ENCODE results near the gene MYO6. TPM values are rescaled to one million over a fixed set of nuclear protein-coding genes. Genes with fewer than 3 reads are reported as not detected.

MYO6 gene
- total and polyA plus RNA-seq, 12 donors, result 11.1 to 27.1 (median 16.2) TPM

- no peak for DNase-seq
- Histone ChIP-seq H3K27me3 (no peaks in the 10 kb centered on the region), H3K4me3 (no peak overlapping the region), H3K9me3 (replicated peaks in 1 of 3) (no peaks in the 10 kb centered on the region), H3K36me3 (replicated peaks in 1 of 2) (no peaks in the 10 kb centered on the region), H3K27ac (no peak overlapping the region), H3K4me1 (replicated peaks in 1 of 2) (peaks cover 0 to 5% of the 10 kb centered on the region in 2 donors)
- intact Hi-C loops (cut with DNase I), result no loop called here
- 72 to 83% (median 77%) methylated on average over 2 of the region's 2 CpGs for WGBS, 4 donors
- TF ChIP-seq CTCF (IDR thresholded peaks at IDR 0.05) (no peak), POLR2A (IDR thresholded peaks at IDR 0.05) (no peak)
Observed at GRCh38 chr6:75776461-75776860, 27.4 kb downstream of the MYO6 start.

- Histone ChIP-seq H3K4me1 (replicated peaks in 1 of 2) (peaks cover 0 to 13% of the 10 kb centered on the region in 2 donors), H3K27ac (no peak overlapping the region), H3K36me3 (replicated peaks in 1 of 2) (no peaks in the 10 kb centered on the region), H3K9me3 (replicated peaks in 1 of 3) (no peaks in the 10 kb centered on the region), H3K4me3 (no peak overlapping the region), H3K27me3 (no peaks in the 10 kb centered on the region)
- no peak for TF ChIP-seq POLR2A (IDR thresholded peaks at IDR 0.05)
- no peak for TF ChIP-seq CTCF (IDR thresholded peaks at IDR 0.05)
- DNase-seq, result no peak
- WGBS, 4 donors, result 96 to 98% (median 97%) methylated on average over 4 of the region's 4 CpGs
- intact Hi-C loops (cut with DNase I), result no loop called here
Observed at GRCh38 chr6:75778757-75779156, 29.7 kb downstream of the MYO6 start.

- WGBS, 4 donors, result 80 to 90% (median 87%) methylated on average over 2 of the region's 2 CpGs
- Histone ChIP-seq H3K4me3 (no peak overlapping the region), H3K27ac (no peak overlapping the region), H3K27me3 (no peaks in the 10 kb centered on the region), H3K36me3 (replicated peaks in 1 of 2) (no peaks in the 10 kb centered on the region), H3K4me1 (replicated peaks in 1 of 2) (peaks cover 0 to 8% of the 10 kb centered on the region in 2 donors), H3K9me3 (replicated peaks in 1 of 3) (no peaks in the 10 kb centered on the region)
- no peak for TF ChIP-seq CTCF (IDR thresholded peaks at IDR 0.05)
- no peak for TF ChIP-seq POLR2A (IDR thresholded peaks at IDR 0.05)
- intact Hi-C loops (cut with DNase I), result no loop called here
- DNase-seq, result no peak
Observed at GRCh38 chr6:75786152-75786551, 37.1 kb downstream of the MYO6 start.

GRCh38 chr6:75788894-75789293, 39.9 kb downstream of the MYO6 start:
- Histone ChIP-seq H3K4me1 (replicated peaks in 1 of 2) (peaks cover 0 to 4% of the 10 kb centered on the region in 2 donors), H3K4me3 (no peak overlapping the region), H3K27me3 (no peaks in the 10 kb centered on the region), H3K36me3 (replicated peaks in 1 of 2) (no peaks in the 10 kb centered on the region), H3K9me3 (replicated peaks in 1 of 3) (no peaks in the 10 kb centered on the region), H3K27ac (no peak overlapping the region)
- intact Hi-C loops (cut with DNase I), result no loop called here
- DNase-seq, result no peak
- no peak for TF ChIP-seq POLR2A (IDR thresholded peaks at IDR 0.05)
- TF ChIP-seq CTCF (IDR thresholded peaks at IDR 0.05), result no peak
- WGBS, 4 donors, result 86 to 91% (median 87%) methylated on average over 1 of the region's 1 CpG

All from adrenal gland (tissue), 12 donors.